Measurements from ENCODE around the gene C2orf92.

Gene C2orf92

DNA sequence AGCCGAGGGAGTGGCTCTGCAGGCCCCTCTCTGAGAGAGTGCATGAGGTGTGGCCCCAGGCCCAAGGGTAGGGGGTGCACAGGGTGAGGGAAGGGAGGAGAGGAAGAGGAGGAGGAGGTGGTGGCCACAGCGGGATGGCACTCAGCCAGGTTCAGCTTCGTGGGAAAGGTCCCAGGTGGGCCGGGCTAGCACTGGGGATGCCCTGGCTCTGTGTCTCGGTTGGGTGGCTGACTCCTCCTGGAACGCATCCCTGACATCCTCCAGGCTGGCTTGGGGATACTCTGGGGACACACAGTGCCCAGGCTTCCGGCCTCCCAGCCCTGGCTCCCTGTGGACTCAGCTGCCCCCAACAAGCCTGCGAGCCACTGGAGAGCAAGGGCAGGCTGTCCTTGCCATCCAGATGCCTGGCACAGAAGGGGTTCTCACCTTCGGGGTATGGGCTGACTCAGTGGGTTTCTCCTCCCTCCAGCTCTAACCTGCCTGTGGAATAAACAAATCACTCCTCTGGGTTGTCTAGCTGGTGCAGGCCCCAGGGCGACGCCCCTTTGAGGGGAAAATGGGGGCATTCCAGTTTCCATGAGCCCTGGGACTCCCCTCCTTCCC lies 43.3 kb downstream of the C2orf92 start:
- no peak for DNase-seq (ENCODE audit: low read depth)
- TF ChIP-seq, protein P1, sequence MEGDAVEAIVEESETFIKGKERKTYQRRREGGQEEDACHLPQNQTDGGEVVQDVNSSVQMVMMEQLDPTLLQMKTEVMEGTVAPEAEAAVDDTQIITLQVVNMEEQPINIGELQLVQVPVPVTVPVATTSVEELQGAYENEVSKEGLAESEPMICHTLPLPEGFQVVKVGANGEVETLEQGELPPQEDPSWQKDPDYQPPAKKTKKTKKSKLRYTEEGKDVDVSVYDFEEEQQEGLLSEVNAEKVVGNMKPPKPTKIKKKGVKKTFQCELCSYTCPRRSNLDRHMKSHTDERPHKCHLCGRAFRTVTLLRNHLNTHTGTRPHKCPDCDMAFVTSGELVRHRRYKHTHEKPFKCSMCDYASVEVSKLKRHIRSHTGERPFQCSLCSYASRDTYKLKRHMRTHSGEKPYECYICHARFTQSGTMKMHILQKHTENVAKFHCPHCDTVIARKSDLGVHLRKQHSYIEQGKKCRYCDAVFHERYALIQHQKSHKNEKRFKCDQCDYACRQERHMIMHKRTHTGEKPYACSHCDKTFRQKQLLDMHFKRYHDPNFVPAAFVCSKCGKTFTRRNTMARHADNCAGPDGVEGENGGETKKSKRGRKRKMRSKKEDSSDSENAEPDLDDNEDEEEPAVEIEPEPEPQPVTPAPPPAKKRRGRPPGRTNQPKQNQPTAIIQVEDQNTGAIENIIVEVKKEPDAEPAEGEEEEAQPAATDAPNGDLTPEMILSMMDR (conservative IDR thresholded peaks at IDR 0.05; ENCODE audit: low read length) = no peak
- no peak overlapping the region for H3K4me3 ChIP-seq (ENCODE audit: low read length)

DNA sequence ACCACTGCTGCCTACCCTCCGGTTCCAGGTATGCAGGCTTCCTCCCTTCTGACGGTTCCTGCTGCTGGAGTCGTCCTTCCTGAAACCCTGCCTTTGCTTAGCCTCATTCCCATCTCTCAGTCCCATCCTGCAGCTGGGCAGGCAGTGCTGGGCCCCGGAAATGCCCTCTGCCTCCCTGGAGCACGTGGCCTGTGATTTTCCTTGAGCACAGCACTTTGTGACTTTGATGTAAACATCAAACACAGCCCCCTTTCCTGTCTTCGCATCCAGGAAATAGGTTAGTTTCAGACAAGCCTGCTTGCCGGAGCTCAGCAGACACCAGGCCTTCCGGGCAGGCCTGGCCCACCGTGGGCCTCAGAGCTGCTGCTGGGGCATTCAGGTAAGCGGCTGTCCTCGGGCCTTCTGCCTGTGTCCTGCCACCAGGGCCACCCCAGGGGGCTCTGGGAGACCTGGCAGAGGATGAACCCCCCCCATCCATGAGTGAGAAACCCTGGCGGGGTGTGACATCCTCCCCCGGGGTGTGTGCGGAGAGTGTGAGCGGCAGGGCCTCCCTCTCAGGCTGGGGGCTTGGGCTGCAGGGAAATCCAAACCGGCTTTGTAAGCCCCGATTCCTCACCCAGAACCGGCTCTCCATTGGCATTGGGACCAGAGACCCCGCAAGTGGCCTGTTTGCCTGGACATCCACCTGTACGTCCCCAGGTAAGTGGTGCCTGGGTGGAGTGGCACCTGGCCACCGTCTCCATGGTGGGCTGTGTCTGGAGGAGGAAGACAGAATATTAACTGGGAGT lies 44.0 kb downstream of the C2orf92 start, which contains the start of gene ZAP70:
TSS of gene ZAP70 (plus strand) at position 281 of the 788 bp plus-strand sequence. CDS start 10,461 bp downstream, outside the sequence.
- no peak for DNase-seq (ENCODE audit: low read depth)
- no peak within 1 kb of the TSS for H3K4me3 ChIP-seq (ENCODE audit: low read length)
- TF ChIP-seq, protein P1 (conservative IDR thresholded peaks at IDR 0.05; ENCODE audit: low read length) = no peak

DNA sequence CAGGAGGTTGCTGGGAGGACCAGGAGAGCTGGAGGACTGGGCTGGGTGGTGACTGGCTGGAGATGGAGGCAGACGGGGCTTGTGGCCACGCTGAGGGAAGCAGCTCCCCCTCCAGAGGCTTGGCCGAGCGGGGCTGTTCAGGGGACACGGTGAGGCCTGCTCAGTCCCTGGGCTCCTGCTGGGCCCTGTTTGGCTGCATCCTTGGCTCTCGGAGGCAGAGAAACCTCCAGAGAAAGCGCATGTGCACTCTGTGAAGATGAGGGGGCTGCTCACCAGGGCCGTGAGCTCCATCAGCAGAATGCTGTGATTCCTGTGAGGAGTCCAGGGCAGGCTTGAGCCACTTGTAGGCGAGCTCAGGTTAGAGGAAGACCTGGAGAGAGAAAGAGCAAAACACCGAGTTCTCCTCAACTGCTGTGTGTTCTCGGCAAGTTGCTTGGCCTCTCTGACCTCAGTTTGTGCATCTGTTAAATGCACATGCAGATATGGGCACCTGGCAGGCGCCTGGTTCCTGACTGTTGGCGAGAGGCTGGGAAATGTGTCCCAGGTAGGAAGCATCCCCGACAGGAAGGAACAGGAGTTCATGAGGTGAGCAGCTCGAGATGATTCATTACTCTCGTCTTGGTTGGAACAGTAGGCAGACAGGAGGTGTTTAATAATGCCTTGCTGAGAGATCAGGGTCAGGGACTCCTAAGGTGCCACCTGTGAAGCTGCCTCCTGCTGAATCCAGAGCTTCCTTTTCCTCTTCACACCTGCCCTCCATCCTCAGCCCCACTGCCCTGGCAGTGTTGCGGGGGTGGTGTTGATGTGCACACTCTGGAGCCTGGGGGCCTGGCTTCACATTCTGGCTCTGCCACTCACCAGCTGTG lies 44.8 kb downstream of the C2orf92 start:
- no peak overlapping the region for H3K4me3 ChIP-seq (ENCODE audit: low read length)
- TF ChIP-seq, protein P1 (conservative IDR thresholded peaks at IDR 0.05; ENCODE audit: low read length) = no peak
- no peak for DNase-seq (ENCODE audit: low read depth)

DNA sequence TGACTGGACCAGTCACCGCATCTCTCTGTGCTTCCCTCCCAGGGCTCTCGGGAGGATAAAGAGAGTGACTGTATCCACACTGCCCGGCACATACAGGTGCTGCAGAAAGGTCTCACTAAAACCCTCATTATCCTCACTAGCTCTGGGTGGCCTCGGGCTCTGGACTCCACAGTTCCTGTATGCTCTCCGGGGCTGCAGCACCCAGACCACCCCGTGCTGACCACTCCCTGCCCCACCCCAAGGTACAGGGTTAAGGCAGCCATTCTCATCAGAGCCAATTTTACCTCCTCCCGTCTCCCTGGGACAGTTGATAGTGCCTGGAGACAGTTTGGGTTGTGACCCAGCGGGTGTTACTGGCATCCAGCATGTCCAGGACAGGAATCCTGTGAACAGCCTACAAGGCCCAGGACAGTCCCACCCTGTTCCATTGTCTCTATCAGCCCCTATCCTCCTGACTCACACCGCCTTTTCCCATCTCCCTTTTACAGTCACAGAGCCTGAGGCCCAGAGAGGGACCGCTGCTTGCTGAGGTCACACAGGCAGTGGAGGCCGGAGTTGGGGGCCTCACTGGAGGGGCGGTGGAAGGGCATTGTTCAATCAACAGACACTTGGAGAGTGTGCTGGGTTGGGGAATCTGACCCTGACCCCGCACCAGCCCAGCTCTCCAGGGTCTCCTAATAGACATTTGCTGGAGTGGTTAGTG lies 45.6 kb downstream of the C2orf92 start:
- DNase-seq (ENCODE audit: low read depth) = no peak
- TF ChIP-seq, protein P1 (conservative IDR thresholded peaks at IDR 0.05; ENCODE audit: low read length) = no peak
- no peak overlapping the region for H3K4me3 ChIP-seq (ENCODE audit: low read length)

DNA sequence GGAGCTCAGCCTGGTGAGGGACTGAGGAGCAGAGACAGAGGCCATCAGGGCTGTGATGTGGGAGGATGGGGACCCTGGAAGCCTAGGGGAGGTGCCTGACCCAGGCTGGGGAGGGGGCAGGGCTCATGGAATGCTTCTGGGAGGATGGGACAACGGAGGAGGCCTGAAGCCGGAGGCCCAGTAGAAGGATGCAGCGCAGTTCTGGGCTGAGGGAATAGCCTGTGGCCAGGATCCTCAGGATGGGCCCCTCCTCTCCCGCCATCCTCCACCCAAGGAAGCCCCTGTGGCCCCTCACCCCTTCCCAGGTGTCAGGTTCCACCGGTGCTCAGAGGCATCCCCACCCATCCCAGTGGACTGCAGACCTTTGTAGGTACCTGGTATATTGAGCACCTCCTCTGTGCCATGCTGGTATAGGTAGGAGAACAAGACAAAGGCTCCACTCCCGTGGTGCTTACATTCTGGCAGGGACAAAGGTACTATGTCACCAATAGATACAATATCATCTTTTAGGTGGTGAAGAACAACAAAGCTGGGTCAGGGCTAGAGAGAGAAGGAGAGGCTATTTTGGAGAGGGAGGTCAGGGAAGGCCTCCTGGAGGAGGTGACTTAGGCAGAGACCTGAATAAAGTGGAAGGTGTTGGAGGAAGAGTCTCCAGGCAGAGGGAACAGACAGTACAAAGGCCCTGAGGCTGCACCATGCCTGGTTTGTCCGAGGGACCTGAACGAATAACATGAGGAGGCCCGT lies 46.6 kb downstream of the C2orf92 start:
- DNase-seq (ENCODE audit: low read depth) = no peak
- H3K4me3 ChIP-seq (ENCODE audit: low read length) = no peak overlapping the region
- TF ChIP-seq, protein P1 (conservative IDR thresholded peaks at IDR 0.05; ENCODE audit: low read length) = no peak

All from AG10803 (cell line).